Fibroblast of skin of scalp (primary cell): ENCODE data around the gene CFD.
"Not testable (repeated sequence)": the region's sequence is repeated elsewhere in the genome, so short reads cannot be mapped to it uniquely, and the experiment has no call there.

ENCODE experiments used
- DNase-seq: peaks from one replicate; pipeline ENCODE4 v3.0.0-alpha.2; 2013

Gene CFD

DNA sequence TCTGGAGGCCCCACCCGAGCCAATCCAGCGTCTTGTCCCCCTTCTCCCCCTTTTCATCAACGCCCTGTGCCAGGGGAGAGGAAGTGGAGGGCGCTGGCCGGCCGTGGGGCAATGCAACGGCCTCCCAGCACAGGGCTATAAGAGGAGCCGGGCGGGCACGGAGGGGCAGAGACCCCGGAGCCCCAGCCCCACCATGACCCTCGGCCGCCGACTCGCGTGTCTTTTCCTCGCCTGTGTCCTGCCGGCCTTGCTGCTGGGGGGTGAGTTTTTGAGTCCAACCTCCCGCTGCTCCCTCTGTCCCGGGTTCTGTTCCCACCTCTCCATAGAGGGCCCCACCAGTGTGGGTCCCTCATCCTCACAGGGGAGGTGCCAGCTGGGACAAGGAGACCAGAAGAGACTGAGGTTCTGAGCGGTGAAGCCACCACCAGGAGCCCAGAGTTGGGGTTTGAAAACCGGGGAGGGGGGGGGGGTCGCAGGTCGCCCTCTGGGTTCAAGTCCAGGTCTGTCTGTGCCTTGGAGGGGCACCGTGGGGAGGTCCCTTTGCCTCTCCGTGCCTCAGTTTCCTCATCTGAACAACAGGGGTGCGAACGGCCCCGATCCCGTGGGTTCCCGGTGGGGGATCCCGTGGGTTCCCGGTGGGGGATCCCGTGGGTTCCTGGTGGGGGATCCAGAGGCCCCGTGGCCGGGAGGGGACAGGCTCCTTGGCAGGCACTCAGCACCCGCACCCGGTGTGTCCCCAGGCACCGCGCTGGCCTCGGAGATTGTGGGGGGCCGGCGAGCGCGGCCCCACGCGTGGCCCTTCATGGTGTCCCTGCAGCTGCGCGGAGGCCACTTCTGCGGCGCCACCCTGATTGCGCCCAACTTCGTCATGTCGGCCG is 7.1 kb upstream of the CFD start, which contains the start of gene ELANE:
TSS of gene ELANE (plus strand) at position 168 of the 878 bp plus-strand sequence. CDS start at position 194, 26 bp downstream.
- no peak for DNase-seq

DNA sequence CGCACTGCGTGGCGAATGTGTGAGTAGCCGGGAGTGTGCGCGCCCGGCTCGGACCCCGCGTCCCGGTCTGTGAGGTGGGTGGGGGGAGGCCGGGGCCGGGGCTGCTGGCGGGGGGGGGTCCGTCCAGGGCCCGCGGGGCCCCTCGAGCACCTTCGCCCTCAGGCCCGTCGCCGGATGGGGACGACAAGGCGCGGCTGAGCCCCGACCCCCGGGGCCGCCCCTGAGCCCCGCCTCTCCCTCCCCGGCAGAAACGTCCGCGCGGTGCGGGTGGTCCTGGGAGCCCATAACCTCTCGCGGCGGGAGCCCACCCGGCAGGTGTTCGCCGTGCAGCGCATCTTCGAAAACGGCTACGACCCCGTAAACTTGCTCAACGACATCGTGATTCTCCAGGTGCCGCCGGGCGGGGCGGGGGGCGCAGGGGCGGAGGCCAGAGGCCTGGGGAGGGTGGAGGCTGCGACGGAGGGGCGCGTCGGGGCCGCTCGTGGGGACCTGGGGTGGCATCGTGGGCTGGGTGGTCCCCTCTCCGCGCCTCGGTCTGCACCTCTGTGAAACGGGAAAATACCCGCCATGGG is 6.4 kb upstream of the CFD start:
- no peak for DNase-seq

DNA sequence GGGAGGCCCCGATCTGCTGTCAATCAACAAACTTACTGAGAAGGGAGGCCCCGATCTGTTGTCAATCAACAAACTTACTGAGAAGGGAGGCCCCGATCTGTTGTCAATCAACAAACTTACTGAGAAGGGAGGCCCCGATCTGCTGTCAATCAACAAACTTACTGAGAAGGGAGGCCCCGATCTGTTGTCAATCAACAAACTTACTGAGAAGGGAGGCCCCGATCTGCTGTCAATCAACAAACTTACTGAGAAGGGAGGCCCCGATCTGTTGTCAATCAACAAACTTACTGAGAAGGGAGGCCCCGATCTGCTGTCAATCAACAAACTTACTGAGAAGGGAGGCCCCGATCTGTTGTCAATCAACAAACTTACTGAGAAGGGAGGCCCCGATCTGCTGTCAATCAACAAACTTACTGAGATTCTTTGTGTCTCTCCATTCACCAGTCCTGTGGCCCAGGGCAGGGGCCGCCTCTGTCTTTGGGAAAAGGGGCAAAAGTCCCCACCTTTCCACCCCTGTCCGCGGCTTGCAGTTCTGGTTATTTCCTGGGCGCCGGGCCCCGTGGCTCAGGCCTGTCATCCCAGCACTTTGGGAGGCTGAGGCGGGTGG is 5.7 kb upstream of the CFD start:
- DNase-seq, result not testable (repeated sequence)

DNA sequence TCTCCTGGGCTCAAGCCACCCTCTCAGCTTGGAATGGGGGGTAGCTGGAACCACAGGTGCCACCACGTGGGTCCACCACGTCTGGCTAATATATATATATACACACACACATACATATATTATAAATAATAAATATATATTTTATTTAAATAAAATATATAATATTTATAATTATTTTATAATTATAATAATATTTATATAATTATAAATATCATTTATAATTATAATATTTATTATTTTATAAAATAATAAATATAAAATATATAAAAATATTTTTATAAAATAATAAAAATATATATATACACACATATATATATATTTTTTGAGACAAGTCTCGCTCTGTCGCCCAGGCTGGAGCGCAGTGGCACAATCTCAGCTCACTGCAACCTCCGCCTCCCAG is 4.9 kb upstream of the CFD start:
- no peak for DNase-seq

DNA sequence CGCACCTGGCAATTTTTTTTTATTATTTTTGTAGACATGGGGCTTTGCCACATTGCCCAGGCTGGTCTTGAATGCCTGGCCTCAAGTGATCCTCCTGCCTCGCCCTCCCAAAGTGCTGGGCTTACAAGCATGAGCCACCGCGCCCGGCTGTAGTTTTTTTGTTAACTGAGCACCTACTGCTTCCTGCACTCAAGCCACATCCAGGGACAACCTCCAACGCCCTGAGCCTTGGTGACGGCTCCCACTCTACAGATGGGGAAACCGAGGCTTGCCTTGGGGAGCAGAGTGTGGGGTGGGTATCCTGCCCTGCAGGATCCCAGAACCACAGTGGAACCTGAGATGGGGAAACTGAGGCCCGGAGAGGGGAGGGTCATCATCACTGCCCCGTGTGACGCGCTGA is 4.3 kb upstream of the CFD start:
- no peak for DNase-seq

DNA sequence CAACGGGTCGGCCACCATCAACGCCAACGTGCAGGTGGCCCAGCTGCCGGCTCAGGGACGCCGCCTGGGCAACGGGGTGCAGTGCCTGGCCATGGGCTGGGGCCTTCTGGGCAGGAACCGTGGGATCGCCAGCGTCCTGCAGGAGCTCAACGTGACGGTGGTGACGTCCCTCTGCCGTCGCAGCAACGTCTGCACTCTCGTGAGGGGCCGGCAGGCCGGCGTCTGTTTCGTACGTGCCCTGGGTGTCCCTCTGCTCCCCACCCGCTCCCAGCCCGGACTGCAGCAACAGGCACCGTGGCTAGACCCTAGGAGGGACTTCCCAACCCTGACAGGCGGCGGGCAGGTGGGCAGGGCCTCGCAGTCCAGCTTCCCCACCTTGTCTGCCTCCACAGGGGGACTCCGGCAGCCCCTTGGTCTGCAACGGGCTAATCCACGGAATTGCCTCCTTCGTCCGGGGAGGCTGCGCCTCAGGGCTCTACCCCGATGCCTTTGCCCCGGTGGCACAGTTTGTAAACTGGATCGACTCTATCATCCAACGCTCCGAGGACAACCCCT is 3.8 kb upstream of the CFD start:
- DNase-seq, result no peak

DNA sequence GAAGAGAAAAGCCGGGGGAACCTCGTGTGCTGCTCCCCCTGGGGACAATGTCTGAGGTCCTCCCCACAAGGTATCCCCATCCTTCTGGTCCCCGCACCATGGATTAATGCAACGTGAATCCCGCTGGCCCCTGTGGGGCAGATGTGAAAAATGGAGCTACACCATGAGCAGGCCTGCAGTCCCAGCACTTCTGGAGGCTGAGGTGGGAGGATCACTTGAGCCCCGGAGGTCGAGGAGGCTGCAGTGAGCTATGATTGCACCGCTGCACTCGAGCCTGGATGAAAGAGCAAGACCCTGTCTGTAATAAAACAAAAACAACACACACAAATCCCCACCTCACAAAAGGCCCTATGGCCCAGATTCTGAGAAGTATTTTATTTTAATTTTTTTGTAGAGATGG is 1.2 kb upstream of the CFD start:
- DNase-seq, result no peak

DNA sequence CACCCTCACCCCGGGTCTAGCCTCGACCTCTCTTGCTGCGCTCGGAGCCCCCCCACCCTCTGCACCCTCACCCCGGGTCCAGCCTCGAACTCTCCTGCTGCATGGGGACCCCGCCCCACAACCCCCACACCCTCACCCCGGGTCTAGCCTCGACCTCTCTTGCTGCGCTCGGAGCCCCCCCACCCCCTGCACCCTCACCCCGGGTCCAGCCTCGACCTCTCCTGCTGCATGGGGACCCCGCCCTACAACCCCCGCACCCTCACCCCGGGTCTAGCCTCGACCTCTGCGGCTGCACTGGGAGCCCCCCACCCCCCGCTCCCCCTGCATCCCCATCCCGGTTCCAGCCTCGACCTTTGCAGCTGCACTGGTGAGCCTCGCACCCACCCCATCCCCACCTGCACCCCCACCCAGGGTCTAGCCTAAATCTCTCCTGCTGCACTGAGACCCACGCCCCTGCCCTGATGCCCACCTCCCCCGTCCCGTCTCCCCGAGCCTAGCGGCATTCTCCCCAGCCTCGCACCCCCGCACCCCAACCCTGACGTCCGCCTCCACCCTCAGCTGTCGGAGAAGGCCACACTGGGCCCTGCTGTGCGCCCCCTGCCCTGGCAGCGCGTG is 1.8 kb downstream of the CFD start:
- DNase-seq, result no peak

DNA sequence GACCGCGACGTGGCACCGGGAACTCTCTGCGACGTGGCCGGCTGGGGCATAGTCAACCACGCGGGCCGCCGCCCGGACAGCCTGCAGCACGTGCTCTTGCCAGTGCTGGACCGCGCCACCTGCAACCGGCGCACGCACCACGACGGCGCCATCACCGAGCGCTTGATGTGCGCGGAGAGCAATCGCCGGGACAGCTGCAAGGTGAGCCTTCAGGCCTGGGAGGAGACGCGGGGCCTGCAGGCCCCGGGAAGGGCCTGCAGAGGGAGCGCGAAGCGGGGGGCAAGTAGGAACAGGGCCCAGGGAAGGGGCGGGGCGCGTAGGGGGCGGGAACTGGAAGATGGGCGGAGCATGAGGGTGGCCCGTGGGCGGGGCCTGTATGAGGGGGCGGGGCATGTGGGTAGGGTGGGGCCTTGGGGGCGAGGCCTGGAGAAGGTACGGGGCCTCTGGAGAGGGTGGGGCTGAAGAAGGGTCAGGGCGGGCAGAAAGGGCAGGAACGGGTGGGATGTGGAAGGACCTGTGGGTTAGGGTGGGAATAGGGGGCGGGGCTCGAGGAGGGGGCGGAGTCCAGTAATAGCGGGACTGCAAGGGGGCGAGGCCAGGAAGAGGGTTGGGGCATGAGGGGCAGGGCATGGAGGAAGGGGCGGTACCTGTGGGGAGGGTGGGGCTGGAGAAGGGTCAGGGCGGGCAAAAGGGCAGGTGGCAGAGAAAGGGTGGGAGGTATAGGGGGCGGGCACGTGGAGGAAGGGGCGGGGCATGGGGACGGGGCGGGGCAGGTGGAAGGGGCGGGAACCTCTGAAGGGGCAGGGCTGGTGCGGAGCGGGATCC is 2.5 kb downstream of the CFD start:
- peak; percentile 38 for DNase-seq

DNA sequence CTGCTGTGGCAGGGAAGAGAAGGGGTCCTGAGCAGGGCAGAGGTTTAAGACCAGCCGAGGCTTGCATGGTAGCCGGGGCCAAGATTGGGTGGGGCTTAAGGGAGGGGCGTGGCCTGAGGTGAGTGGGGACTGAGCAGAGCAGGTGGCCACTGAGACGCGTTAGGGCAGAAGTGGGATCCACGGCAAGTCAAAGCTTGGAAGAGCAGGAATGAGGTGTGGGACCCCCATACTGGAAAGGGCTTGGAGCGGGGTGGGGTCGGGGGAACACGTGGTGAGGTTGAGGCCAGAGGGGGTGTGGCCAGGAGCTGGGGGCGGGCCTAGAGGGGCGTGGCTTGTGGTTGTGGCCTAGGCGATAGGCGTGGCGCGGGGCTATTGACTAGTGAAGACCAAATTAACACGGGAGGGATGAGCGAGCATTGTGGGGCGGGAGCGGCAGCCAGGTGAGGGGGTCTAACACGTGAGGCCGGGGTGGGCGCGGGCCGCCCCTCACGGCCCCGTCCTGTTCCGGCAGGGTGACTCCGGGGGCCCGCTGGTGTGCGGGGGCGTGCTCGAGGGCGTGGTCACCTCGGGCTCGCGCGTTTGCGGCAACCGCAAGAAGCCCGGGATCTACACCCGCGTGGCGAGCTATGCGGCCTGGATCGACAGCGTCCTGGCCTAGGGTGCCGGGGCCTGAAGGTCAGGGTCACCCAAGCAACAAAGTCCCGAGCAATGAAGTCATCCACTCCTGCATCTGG is 3.3 kb downstream of the CFD start:
- peak; percentile 51 for DNase-seq

DNA sequence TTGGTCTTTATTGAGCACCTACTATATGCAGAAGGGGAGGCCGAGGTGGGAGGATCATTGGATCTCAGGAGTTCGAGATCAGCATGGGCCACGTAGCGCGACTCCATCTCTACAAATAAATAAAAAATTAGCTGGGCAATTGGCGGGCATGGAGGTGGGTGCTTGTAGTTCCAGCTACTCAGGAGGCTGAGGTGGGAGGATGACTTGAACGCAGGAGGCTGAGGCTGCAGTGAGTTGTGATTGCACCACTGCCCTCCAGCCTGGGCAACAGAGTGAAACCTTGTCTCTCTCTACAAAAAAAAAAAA is 3.8 kb downstream of the CFD start:
- DNase-seq, result no peak

DNA sequence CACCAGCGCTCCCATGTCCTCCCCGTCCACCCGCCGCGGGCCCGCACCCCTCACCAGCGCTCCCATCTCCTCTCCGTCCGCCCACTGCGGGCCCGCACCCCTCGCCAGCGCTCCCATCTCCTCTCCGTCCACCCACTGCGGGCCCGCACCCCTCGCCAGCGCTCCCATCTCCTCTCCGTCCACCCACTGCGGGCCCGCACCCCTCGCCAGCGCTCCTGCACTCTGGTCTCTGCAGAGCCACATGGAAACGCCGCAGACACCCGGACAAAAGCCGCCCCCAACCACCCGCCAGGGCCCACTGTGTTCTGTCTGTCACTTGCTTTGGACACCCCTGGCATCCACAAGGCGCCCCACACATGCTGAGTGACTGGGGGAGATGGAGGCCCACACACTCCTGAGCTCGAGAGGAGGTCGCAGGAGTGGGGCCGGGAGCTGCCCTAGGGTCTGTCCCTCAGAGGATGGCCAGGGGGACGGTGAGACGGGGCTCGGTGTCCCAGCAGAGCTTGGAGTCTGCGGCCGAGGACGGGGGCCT is 7.4 kb downstream of the CFD start:
- DNase-seq, result no peak

DNA sequence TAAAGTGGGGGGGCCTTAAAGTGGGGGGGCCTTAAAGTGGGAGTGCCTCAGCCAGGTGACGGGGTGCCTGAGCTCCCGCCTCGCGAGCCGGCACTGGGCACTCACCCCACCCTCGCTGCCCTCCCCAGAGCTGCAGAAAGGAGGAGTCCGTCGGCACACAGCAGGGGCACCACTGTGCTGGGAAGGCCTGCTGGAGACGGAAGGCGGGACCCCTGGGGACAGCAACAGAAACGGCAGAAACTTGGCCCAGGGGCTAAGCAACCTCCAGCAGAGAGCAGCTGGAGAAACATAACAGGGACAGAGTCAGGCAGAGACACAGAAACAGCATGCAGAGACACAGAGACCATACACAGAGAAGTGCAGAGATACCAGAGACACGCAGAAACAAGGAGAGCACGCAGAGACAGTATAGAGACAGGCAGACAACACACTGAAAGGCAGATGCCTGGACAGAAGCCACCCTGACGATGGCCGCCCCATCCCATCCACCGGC is 7.9 kb downstream of the CFD start:
- DNase-seq, result peak; percentile 74

DNA sequence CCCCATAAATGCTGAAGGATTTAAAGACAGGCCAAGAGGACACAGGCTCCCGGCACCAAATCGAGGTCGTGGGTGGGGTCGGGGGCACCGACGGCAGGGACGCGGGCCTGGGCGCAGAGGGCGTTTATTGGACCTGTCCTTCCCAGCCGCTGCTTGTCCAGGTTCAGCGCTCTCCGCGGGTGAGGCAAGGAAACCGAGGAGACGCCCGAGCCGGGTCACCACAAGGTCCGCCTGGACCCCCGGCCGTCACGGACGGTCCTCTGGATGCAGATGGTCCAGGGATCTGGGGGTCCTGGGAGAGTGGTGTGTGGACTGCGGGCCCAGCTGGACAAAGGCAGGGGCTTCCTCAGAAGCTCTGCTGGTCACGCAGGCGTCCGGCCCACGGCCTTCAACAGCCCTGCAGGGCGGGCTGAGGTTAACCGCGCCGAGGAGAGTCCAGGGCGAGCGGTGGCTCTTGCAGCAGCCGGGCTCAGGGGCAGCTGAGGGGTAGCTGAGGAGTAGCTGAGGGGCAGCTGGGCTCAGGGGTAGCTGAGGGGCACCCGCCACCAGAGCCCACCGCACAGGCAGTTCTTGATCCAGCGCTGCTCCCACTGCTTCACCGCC is 8.5 kb downstream of the CFD start:
- no peak for DNase-seq

DNA sequence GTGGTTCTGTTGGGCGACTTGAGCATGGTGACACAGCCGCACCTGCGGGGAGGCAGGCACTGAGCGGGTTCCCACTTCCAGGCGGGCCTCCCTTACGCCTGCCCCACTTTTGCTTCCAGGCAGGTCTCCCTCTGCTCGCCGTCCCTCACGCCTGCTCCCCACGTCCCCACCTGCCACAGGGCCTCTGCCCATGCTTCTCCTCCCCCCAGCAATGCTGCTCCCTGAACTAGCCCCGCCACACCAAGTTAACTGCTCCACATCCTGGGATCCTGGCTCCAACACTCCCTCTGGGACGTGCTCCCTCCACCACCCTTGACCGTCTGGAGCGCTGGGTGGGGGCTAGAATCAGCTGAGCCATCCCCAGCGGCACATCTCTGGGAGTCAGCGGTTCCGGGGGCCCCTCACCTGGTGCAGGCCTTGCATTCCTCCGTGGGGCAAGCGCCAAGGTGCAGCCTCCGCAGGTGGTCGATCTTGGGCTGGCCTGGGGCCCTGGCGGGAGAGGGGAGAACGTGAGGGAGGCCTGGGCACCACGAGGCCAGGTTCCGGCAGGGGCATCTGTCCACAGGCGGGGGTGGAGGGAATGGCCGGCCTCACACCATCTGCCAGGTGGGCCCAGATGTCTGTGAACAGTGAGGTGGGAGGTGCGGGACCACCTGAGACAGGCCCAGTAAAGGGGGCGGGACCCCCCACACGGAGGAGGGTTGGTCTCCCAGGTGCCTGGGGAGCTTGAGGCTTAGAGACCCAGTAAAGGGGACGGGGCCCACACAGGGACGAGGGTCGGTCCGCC is 9.2 kb downstream of the CFD start:
- DNase-seq, result no peak

DNA sequence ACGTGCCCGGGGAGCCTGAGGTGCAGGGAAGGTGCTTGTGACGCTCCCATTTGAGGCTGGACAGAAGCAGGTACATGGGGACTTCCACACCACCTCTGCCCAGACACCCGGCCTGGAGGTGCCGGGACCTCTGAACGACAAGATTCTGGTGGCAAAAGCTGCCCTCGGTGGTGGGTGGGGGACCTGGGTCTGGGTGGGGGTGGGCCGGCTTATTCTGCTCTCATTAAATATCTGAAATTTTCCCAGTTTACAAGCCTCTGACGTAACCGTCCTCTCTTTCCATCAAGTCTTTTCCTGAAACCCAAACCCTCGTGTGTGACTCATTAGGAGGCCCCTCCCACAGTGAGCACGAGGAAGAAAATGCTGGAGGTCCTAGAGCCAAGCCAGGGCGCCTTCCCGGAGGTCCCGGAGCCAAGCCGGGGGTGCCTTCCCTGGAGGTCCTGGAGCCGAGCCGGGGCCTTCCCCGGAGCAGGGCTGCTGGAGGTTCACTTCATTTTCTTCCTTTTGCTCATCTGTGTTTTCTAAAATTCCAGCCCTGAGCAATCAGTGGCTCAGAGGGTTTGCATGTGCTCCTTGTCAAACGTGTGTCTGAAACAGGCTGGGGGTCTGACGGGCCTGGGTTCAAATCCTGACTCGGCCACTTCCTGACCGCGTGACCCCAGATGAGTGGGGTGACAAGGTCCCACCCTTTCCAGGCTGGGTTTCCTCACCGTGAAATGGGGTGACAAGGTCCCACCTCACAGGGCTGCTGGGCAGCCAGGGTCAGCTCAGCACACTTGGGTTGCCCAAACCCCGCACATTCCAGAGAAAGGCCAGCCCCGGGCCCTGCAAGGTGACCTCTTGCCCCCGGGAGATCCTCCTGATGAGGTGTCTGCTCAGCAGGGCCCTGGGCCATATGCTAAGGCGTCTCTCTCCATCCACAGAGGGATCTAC is 10.0 kb downstream of the CFD start:
- peak; percentile 98 for DNase-seq

DNA sequence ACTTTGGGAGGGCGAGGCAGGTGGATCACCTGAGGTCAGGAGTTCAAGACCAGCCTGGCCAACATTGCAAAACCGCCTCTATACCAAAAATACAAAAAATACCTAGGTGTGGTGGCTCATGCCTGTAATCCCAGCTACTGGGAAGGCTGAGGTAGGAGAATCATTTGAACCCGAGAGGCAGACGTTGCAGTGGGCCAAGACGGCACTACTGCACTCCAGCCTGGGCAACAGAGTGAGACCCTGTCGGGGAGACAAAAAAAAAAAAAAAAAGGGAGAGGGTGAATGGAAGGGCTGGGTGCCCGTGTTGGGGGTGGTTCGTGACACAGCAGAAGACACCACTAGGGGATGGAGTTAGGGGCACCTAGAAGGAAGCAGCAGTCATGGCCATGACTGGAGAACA is 10.8 kb downstream of the CFD start:
- no peak for DNase-seq

DNA sequence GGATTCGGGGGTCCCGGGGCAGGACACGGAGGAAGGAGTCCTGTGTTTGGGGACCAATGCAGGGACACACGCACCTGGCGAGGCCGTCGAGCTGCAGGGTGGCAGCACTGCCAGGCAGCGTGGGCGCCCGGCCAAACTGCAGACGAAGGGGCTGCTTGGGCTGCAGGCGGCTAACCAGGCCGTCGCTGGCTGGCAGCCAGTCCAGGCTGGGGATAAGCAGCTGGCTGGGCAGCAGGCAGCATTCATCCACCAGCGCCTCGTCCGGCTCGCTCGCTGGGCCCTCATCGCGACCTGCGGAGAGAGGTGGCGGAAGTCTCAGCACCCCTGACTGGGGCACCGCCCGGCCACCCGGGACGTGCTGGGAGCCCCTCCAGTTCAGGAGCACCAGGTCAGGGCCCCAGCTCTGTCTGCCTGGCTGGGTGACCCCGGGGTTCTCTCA is 11.5 kb downstream of the CFD start:
- no peak for DNase-seq
